PC-3 (cell line): ENCODE data around the gene STING1. TPM values are rescaled to one million over a fixed set of nuclear protein-coding genes. Genes with fewer than 3 reads are reported as not detected.
"Not testable (repeated sequence)": the region's sequence is repeated elsewhere in the genome, so short reads cannot be mapped to it uniquely, and the experiment has no call there.

Experiments
- ATAC-seq: fragments of 200-7000 bp; cut with Tn5 transposase; 2 replicates; pipeline ENCODE4 v1.9.1; 2020; ENCODE audit warnings: mild to moderate bottlenecking, moderate library complexity
- BruUV-seq: library from RNA; stranded (reverse); fragments of 400-500 nt; replicated peaks from 2 replicates; lab custom pipeline; 2021; lab: Mats Ljungman, UMichigan
- CTCF ChIA-PET: fragments of 300-600 bp; sonication (Branson Sonifier 250); formaldehyde crosslinking; loops from one replicate; lab custom pipeline; 2022; ENCODE audit warnings: antibody characterized with exemption; lab: Charles Lee
- POLR2A ChIA-PET: fragments of 300-600 bp; sonication (Branson Sonifier 250); formaldehyde crosslinking; loops from one replicate; lab custom pipeline; 2022; ENCODE audit warnings: antibody characterized with exemption; ENCODE audit not compliant: unreplicated experiment; lab: Charles Lee
- DNase-seq: peaks from one replicate; pipeline ENCODE4 v3.0.0-alpha.2; 2015
- H2AFZ ChIP-seq: fragments of 300-600 bp; sonication (generic); 2 replicates; pipeline ENCODE4 v1.6.0; 2016; ENCODE audit warnings: antibody characterized with exemption, low read length
- H3F3A ChIP-seq: fragments of 300-600 bp; sonication (generic); one replicate; pipeline ENCODE4 v1.6.0; 2017; ENCODE audit warnings: antibody characterized with exemption, low read length, control low read depth, mild to moderate bottlenecking; ENCODE audit not compliant: unreplicated experiment
- H3K27ac ChIP-seq: fragments of 300-600 bp; sonication (generic); 2 replicates; pipeline ENCODE4 v1.5.1; 2016; ENCODE audit warnings: mild to moderate bottlenecking, low read length
- H3K27me3 ChIP-seq: fragments of 300-600 bp; sonication (generic); 2 replicates; pipeline ENCODE4 v1.6.1; 2016; ENCODE audit warnings: low read length, mixed read lengths
- H3K36me3 ChIP-seq: fragments of 300-600 bp; sonication (generic); 2 replicates; pipeline ENCODE4 v1.6.1; 2016; ENCODE audit warnings: low read depth, mixed run types, low read length, mixed read lengths
- H3K4me1 ChIP-seq: fragments of 300-600 bp; sonication (generic); 2 replicates; pipeline ENCODE4 v1.5.1; 2016; ENCODE audit warnings: low read length; ENCODE audit not compliant: insufficient read depth
- H3K4me2 ChIP-seq: fragments of 300-600 bp; sonication (generic); 2 replicates; pipeline ENCODE4 v1.6.0; 2016; ENCODE audit warnings: low read length
- H3K4me3 ChIP-seq: fragments of 300-600 bp; sonication (generic); 2 replicates; pipeline ENCODE4 v1.5.1; 2016; ENCODE audit warnings: mild to moderate bottlenecking, low read length, mixed read lengths
- H3K79me2 ChIP-seq: fragments of 300-600 bp; sonication (generic); 2 replicates; pipeline ENCODE4 v1.6.1; 2017; ENCODE audit warnings: low read length, mixed read lengths
- H3K9ac ChIP-seq: fragments of 300-600 bp; sonication (generic); 2 replicates; pipeline ENCODE4 v1.6.0; 2016; ENCODE audit warnings: mild to moderate bottlenecking, low read length
- H3K9me2 ChIP-seq: fragments of 300-600 bp; sonication (generic); replicated peaks from 2 replicates; pipeline ENCODE4 v1.6.1; 2016; ENCODE audit warnings: mixed run types, low read length, mixed read lengths
- H3K9me3 ChIP-seq: fragments of 300-600 bp; sonication (generic); 2 replicates; pipeline ENCODE4 v1.6.1; 2016; ENCODE audit warnings: low read length, mixed read lengths
- H4K20me1 ChIP-seq: fragments of 300-600 bp; sonication (generic); 2 replicates; pipeline ENCODE4 v1.6.1; 2016; ENCODE audit warnings: low read length, mixed read lengths
- intact Hi-C: fragments of 100-400 bp; cut with micrococcal nuclease; formaldehyde crosslinking; loops from 2 replicates; pipeline ENCODE4 v1.9.0; 2023
- total RNA-seq: library from RNA; depleted of rRNA; stranded (reverse); fragments of >200 nt; gene quantifications from 2 replicates; pipeline ENCODE4 v1.2.3, GENCODE V29; 2014

Gene STING1
- total RNA-seq, 1 experiment from 2014 or later: 12.6 TPM

DNA sequence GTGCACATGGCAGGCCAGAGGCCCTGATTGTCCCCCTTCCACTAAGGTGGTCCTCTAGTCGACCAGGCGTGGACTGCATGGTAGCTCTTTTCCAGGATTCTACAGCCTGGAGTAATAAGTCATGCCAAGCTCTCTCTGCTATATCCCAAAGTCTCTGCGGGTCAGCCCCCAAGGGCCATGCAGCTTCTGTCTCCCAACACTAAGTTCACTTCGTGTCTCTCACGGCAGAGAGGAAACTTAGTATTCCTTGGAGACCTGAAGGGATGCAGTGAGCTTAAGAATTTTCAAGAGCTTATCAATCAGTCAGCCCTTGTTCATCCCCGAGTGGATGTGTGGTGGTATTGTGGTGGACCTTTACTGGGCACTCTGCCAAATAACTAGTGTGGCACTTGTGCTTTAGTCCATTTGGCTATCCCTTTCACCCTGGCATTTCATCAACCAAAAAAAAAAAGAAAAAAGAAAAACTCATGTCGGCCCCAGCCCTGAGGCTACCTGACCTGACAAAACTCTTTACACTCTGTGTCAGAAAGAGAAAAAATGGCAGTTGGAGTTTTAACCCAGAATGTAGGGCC is 45.4 kb upstream of the STING1 start:
- H3K4me2 ChIP-seq, ATAC-seq, H3K4me3 ChIP-seq, H3K9me3 ChIP-seq, H3K9ac ChIP-seq, H3K36me3 ChIP-seq, H3K4me1 ChIP-seq, H4K20me1 ChIP-seq, H3K9me2 ChIP-seq, CTCF ChIA-PET, POLR2A ChIA-PET, intact Hi-C loops, DNase-seq, H3K79me2 ChIP-seq, H3F3A ChIP-seq, H2AFZ ChIP-seq, H3K27me3 ChIP-seq, H3K27ac ChIP-seq, BruUV-seq: not testable (repeated sequence)

DNA sequence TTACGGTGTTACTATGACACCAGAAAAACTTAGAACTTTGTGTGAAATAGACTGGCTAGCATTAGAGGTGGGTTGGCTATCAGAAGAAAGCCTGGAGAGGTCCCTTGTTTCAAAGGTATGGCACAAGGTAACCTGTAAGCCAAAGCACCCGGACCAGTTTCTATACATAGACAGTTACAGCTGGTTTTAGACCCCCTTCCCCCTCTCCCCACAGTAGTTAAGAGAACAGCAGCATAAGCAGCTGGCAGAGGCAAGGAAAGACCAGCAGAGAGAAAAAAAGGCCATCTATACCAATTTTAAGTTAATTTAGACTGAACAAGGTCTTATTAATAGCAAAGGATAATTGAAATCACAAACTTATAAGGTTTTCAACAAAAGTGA is 44.5 kb upstream of the STING1 start:
- H3K4me2 ChIP-seq, intact Hi-C loops, H3K9me2 ChIP-seq, DNase-seq, H3K4me3 ChIP-seq, H3F3A ChIP-seq, H3K4me1 ChIP-seq, POLR2A ChIA-PET, CTCF ChIA-PET, BruUV-seq, H3K9me3 ChIP-seq, H3K36me3 ChIP-seq, H3K27ac ChIP-seq, H3K9ac ChIP-seq, H3K27me3 ChIP-seq, H2AFZ ChIP-seq, H3K79me2 ChIP-seq, ATAC-seq, H4K20me1 ChIP-seq: not testable (repeated sequence)

DNA sequence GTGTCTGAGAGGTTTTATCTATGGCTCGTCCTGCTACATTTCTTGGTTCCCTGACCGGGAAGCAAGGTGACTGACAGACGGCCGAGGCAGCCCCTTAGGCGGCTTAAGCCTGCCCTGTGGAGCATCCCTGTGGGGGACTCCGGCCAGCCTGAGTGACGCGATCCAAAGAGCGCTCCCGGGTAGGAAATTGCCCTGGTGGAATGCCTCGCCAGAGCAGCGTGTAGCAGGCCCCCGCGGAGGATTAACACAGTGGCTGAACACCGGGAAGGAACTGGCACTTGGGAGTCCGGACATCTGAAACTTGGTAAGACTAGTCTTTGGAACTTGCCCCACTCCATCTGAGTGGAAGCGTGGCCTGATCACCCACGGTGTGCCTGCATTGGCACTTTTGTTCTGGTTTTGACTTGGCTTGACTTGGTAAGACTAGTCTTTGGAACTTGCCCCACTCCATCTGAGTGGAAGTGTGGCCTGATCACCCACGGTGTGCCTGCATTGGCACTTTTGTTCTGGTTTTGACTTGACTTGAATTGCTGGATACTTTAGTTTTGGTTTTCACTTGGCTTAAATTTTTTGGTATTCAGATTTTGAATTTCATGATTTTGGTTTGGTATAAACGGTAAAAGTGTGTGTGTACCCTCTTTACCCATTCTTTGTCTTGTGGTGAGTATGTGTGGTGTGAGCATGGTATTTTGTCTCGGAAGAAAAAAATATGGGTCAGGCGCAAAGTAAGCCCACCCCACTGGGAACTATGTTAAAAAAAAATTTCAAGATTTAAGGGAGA is 43.9 kb upstream of the STING1 start:
- ATAC-seq, H3K27ac ChIP-seq, CTCF ChIA-PET, H3F3A ChIP-seq, H3K36me3 ChIP-seq, POLR2A ChIA-PET, H3K9me3 ChIP-seq, DNase-seq, H4K20me1 ChIP-seq, H3K4me1 ChIP-seq, BruUV-seq, H3K9ac ChIP-seq, intact Hi-C loops, H3K4me2 ChIP-seq, H3K4me3 ChIP-seq, H3K79me2 ChIP-seq, H3K9me2 ChIP-seq, H3K27me3 ChIP-seq, H2AFZ ChIP-seq: not testable (repeated sequence)

DNA sequence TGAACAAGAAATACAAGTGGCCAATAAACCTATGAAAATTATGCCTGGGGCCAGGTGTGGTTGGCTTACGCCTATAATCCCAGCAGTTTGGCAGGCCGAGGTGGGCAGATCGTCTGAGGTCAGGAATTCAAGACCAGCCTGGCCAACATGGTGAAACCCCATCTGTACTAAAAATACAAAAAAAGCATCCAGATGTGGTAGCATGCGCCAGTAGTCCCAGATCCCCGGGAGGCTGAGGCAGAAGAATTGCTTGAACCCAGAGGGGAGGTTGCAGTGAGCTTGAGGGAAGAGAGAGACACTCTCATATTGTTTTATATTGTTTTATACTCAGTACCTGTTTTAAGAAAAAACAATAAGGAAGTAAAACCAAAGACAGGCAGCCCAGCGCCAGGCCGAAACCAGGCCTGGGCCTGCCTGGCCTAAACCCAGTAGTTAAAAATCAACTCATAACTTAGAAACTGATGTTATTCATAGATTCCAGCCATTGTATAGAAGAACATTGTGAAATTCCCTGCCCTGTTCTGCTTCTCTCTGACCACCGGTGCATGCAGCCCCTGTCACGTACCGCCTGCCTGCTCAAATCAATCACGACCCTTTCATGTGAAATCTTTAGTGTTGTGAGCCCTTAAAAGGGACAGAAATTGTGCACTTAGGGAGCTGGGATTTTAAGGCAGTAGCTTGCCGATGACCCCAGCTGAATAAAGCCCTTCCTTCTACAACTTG is 43.2 kb upstream of the STING1 start:
- intact Hi-C loops: not testable (repeated sequence)

More for the DNA sequence above, 43.2 kb upstream of the STING1 start:
- H3K4me2 ChIP-seq, POLR2A ChIA-PET, H3F3A ChIP-seq, H3K27me3 ChIP-seq, H3K27ac ChIP-seq, H3K9me2 ChIP-seq, H3K4me1 ChIP-seq, DNase-seq, H2AFZ ChIP-seq, H3K4me3 ChIP-seq, CTCF ChIA-PET, H3K9me3 ChIP-seq, H3K9ac ChIP-seq, ATAC-seq, H4K20me1 ChIP-seq, BruUV-seq, H3K36me3 ChIP-seq, H3K79me2 ChIP-seq: not testable (repeated sequence)
